IMR-90 (cell line): ENCODE results near the gene HHIPL1. TPM values are rescaled to one million over a fixed set of nuclear protein-coding genes. Genes with fewer than 3 reads are reported as not detected.

Source experiments
- ATAC-seq: fragments of 200-7000 bp; cut with Tn5 transposase; 2 replicates; pipeline ENCODE4 v1.9.1; 2020; ENCODE audit warnings: low read depth, mild to moderate bottlenecking, moderate library complexity
- BruUV-seq: library from RNA; stranded (reverse); fragments of 400-500 nt; replicated peaks from 2 replicates; lab custom pipeline; 2021; lab: Mats Ljungman, UMichigan
- CTCF ChIA-PET: fragments of 300-600 bp; formaldehyde crosslinking; extraction: SDS; loops from one replicate; lab custom pipeline; 2021; ENCODE audit warnings: antibody characterized with exemption; lab: Yijun Ruan, JAX
- POLR2A ChIA-PET: fragments of 300-600 bp; sonication (Branson Sonifier 250); formaldehyde crosslinking; loops from one replicate; lab custom pipeline; 2022; ENCODE audit warnings: antibody characterized with exemption; ENCODE audit not compliant: unreplicated experiment; lab: Charles Lee
- DNase-seq: peaks from one replicate; pipeline ENCODE4 v3.0.0; 2013
- H2AFZ ChIP-seq: replicated peaks from 2 replicates; pipeline ENCODE3; 2013; ENCODE audit warnings: low read length, mild to moderate bottlenecking; ENCODE audit not compliant: poor library complexity
- H2AK5ac ChIP-seq: 2 replicates; pipeline ENCODE4 v1.6.1; 2013; ENCODE audit warnings: low read depth, low read length, inconsistent platforms
- H2AK9ac ChIP-seq: replicated peaks from 2 replicates; pipeline ENCODE3; 2013; ENCODE audit warnings: mild to moderate bottlenecking, low read depth, low read length, moderate library complexity; ENCODE audit not compliant: poor library complexity
- H2BK120ac ChIP-seq: 2 replicates; pipeline ENCODE4 v1.6.1; 2013; ENCODE audit warnings: low read depth, low read length, inconsistent platforms
- H2BK15ac ChIP-seq: 3 replicates; pipeline ENCODE4 v1.6.1; 2013; ENCODE audit warnings: low read depth, low read length, inconsistent platforms
- H2BK20ac ChIP-seq: 2 replicates; pipeline ENCODE4 v1.6.1; 2013; ENCODE audit warnings: low read depth, mild to moderate bottlenecking, inconsistent platforms, low read length, moderate library complexity
- H2BK5ac ChIP-seq: 2 replicates; pipeline ENCODE4 v1.6.1; 2013; ENCODE audit warnings: mild to moderate bottlenecking, low read depth, low read length, inconsistent platforms; ENCODE audit not compliant: poor library complexity, severe bottlenecking
- H3K14ac ChIP-seq: replicated peaks from 2 replicates; pipeline ENCODE4 v1.6.1; 2013; ENCODE audit warnings: low read depth, low read length, inconsistent platforms
- H3K18ac ChIP-seq: 2 replicates; pipeline ENCODE4 v1.6.1; 2013; ENCODE audit warnings: low read depth, low read length, control low read depth
- H3K23ac ChIP-seq: 2 replicates; pipeline ENCODE4 v1.6.1; 2013; ENCODE audit warnings: low read depth, low read length, inconsistent platforms
- H3K27ac ChIP-seq: 2 replicates; pipeline ENCODE4 v1.5.1; 2013; ENCODE audit warnings: mild to moderate bottlenecking, control low read depth, low read length; ENCODE audit not compliant: insufficient read depth
- H3K27me3 ChIP-seq: 2 replicates; pipeline ENCODE4 v1.6.1; 2013; ENCODE audit warnings: low read length; ENCODE audit not compliant: control insufficient read depth, insufficient read depth
- H3K36me3 ChIP-seq: 2 replicates; pipeline ENCODE4 v1.6.1; 2013; ENCODE audit warnings: low read length, mixed read lengths; ENCODE audit not compliant: control insufficient read depth, insufficient read depth
- H3K4ac ChIP-seq: 2 replicates; pipeline ENCODE4 v1.6.1; 2013; ENCODE audit warnings: low read depth, low read length, inconsistent platforms
- H3K4me1 ChIP-seq: 2 replicates; pipeline ENCODE4 v1.6.1; 2013; ENCODE audit warnings: low read length, mixed read lengths; ENCODE audit not compliant: control insufficient read depth, insufficient read depth
- H3K4me2 ChIP-seq: 2 replicates; pipeline ENCODE4 v1.6.1; 2013; ENCODE audit warnings: low read depth, mild to moderate bottlenecking, control low read depth, low read length, moderate library complexity
- H3K4me3 ChIP-seq: 2 replicates; pipeline ENCODE4 v1.5.1; 2013; ENCODE audit warnings: low read depth, mild to moderate bottlenecking, control low read depth, low read length, moderate library complexity; ENCODE audit not compliant: insufficient read depth
- H3K56ac ChIP-seq: 2 replicates; pipeline ENCODE4 v1.6.1; 2013; ENCODE audit warnings: low read length, inconsistent platforms; ENCODE audit not compliant: insufficient read depth; ENCODE audit errors: extremely low read depth
- H3K79me1 ChIP-seq, 2 experiments: 2 replicates each; pipeline ENCODE4 v1.6.1; 2013; ENCODE audit warnings: low read length in 2 of 2, inconsistent platforms in 1 of 2, low read depth in 1 of 2
- H3K9ac ChIP-seq: 2 replicates; pipeline ENCODE4 v1.6.1; 2013; ENCODE audit warnings: low read depth, low read length, control low read depth
- H3K9me1 ChIP-seq: 2 replicates; pipeline ENCODE4 v1.6.1; 2013; ENCODE audit warnings: low read length, inconsistent platforms; ENCODE audit not compliant: insufficient read depth
- H3K9me3 ChIP-seq: 2 replicates; pipeline ENCODE4 v1.6.1; 2013; ENCODE audit warnings: low read length; ENCODE audit not compliant: control insufficient read depth, insufficient read depth
- H4K20me1 ChIP-seq: 2 replicates; pipeline ENCODE4 v1.6.1; 2013; ENCODE audit warnings: low read length, inconsistent platforms; ENCODE audit not compliant: insufficient read depth
- H4K5ac ChIP-seq: 2 replicates; pipeline ENCODE4 v1.6.1; 2013; ENCODE audit warnings: mild to moderate bottlenecking, low read depth, low read length, control low read depth
- H4K8ac ChIP-seq, 2 experiments: 2 replicates each; pipeline ENCODE4 v1.6.1; 2013; ENCODE audit warnings: low read depth in 2 of 2, low read length in 2 of 2, control low read depth in 1 of 2, inconsistent platforms in 1 of 2
- H4K91ac ChIP-seq: 2 replicates; pipeline ENCODE4 v1.6.1; 2013; ENCODE audit warnings: low read depth, low read length, inconsistent platforms; ENCODE audit not compliant: insufficient read depth
- BHLHE40 ChIP-seq: fragments of 150-350 bp; IDR thresholded peaks from 2 replicates; pipeline ENCODE4 v1.6.1; 2016; ENCODE audit warnings: mild to moderate bottlenecking, low read depth, low read length
- CHD1 ChIP-seq: IDR thresholded peaks from 2 replicates; pipeline ENCODE4 v1.6.1; 2012; ENCODE audit warnings: low read depth, low read length, improper control_type of control experiment
- ELK1 ChIP-seq: fragments of 150-350 bp; IDR thresholded peaks from 2 replicates; pipeline ENCODE4 v1.6.1; 2016; ENCODE audit warnings: low read depth, mild to moderate bottlenecking, low read length, moderate library complexity, borderline replicate concordance
- MXI1 ChIP-seq: IDR thresholded peaks from 2 replicates; pipeline ENCODE4 v1.6.1; 2012; ENCODE audit warnings: low read depth, mild to moderate bottlenecking, low read length, moderate library complexity, borderline replicate concordance
- NFE2L2 ChIP-seq: fragments of 150-350 bp; IDR thresholded peaks from 2 replicates; pipeline ENCODE4 v1.6.1; 2016; ENCODE audit warnings: low read depth, mild to moderate bottlenecking, low read length
- POLR2A ChIP-seq: IDR thresholded peaks from 2 replicates; pipeline ENCODE4 v1.6.1; 2012; ENCODE audit warnings: mild to moderate bottlenecking, low read depth, low read length
- RAD21 ChIP-seq: IDR thresholded peaks from 2 replicates; pipeline ENCODE4 v1.6.1; 2012; ENCODE audit warnings: low read length, improper control_type of control experiment
- RCOR1 ChIP-seq: IDR thresholded peaks from 2 replicates; pipeline ENCODE4 v1.6.1; 2012; ENCODE audit warnings: mild to moderate bottlenecking, low read length, improper control_type of control experiment; ENCODE audit not compliant: insufficient replicate concordance
- RFX5 ChIP-seq: IDR thresholded peaks from 2 replicates; pipeline ENCODE4 v1.8.0; 2012; ENCODE audit warnings: low read depth, mild to moderate bottlenecking, low read length, moderate library complexity
- SMC3 ChIP-seq: fragments of 150-350 bp; IDR thresholded peaks from 2 replicates; pipeline ENCODE4 v1.6.1; 2016; ENCODE audit warnings: low read depth, mild to moderate bottlenecking, antibody characterized with exemption, low read length, moderate library complexity
- USF2 ChIP-seq: fragments of 150-350 bp; IDR thresholded peaks from 2 replicates; pipeline ENCODE4 v1.6.1; 2017; ENCODE audit warnings: mild to moderate bottlenecking, antibody characterized with exemption, low read length, low read depth
- WGBS, 2 experiments: methylation state at CpG; one replicate each; pipeline versions ENCODE4 v1.1.5 to v1.1.7; 2013; ENCODE audit warnings: missing lambda C conversion rate in 2 of 2; ENCODE audit not compliant: insufficient read length in 1 of 2; ENCODE audit errors: extremely low coverage in 2 of 2; 5-methylcytosine and 5-hydroxymethylcytosine counted together
- dilution Hi-C: fragments of 300-500 bp; cut with HindIII; formaldehyde crosslinking; loops from one replicate; pipeline ENCODE4 v1.14.3; 2018; ENCODE audit warnings: low sequenced_read_pairs; ENCODE audit not compliant: unreplicated experiment
- in situ Hi-C: fragments of 300-500 bp; cut with MboI; formaldehyde crosslinking; loops from 3 replicates; pipeline ENCODE4 v1.14.3; 2019; ENCODE audit warnings: low sequenced_read_pairs, inconsistent platforms, mixed read lengths
- intact Hi-C: fragments of 100-400 bp; cut with micrococcal nuclease; formaldehyde crosslinking; loops from 2 replicates; pipeline ENCODE4 v1.10.0; 2022
- polyA plus RNA-seq, 3 experiments: library from polyadenylated mRNA; depleted of rRNA; stranded (reverse); fragments of >200 nt; gene quantifications; 2 replicates each; pipeline ENCODE4 v1.2.3, GENCODE V29; 2012; ENCODE audit warnings: low replicate concordance in 1 of 3
- total RNA-seq: library from RNA; depleted of rRNA; stranded (reverse); fragments of >200 nt; gene quantifications from 2 replicates; pipeline ENCODE4 v1.2.3, GENCODE V29; 2012

HHIPL1 gene
- total and polyA plus RNA-seq, 2 of the 4 experiments (the other 2 are of a cell fraction) = 0.65 to 0.72 TPM

- no peak overlapping the region for H4K8ac ChIP-seq
- H4K5ac ChIP-seq = no peak overlapping the region
- TF ChIP-seq CHD1 = no peak
- no peak for TF ChIP-seq NFE2L2
- TF ChIP-seq MXI1 = no peak
- TF ChIP-seq SMC3 = no peak
- TF ChIP-seq RCOR1 = no peak
- TF ChIP-seq BHLHE40 = no peak
- no peak for TF ChIP-seq RAD21
- no peak for TF ChIP-seq ELK1
- TF ChIP-seq RFX5 = no peak
- TF ChIP-seq POLR2A = no peak
- TF ChIP-seq USF2 = no peak
- H3K27ac ChIP-seq = no peak overlapping the region
- H3K79me1 ChIP-seq = no peaks in the 10 kb centered on the region
- H3K9me3 ChIP-seq = peaks cover 8% of the 10 kb centered on the region
- H2AK5ac ChIP-seq = no peak overlapping the region
- H3K36me3 ChIP-seq = no peaks in the 10 kb centered on the region
- WGBS, 2 experiments = 90% methylated on average over 2 of the region's 12 CpGs; no CpG with 5 or more reads in 1 of the 2 experiments
- H3K9ac ChIP-seq = no peak overlapping the region
- ChIA-PET POLR2A (no interaction called here), CTCF (no interaction called here)
- intact Hi-C loops (no loop called here), dilution Hi-C loops (no loop called here), in situ Hi-C loops (no loop called here)
- H3K9me1 ChIP-seq = no peaks in the 10 kb centered on the region
- peak overlapping the region; percentile 27 for H2AFZ ChIP-seq
- no peak overlapping the region for H3K4me3 ChIP-seq
- peaks cover 17% of the 10 kb centered on the region for H3K27me3 ChIP-seq
- no peak overlapping the region for H4K91ac ChIP-seq
- H2AK9ac ChIP-seq = no peak overlapping the region
- H2BK20ac ChIP-seq = no peak overlapping the region
- no peak overlapping the region for H3K4me2 ChIP-seq
- H3K4ac ChIP-seq = no peak overlapping the region
- H3K23ac ChIP-seq = no peak overlapping the region
- no peak overlapping the region for H3K14ac ChIP-seq
- no peaks in the 10 kb centered on the region for H3K4me1 ChIP-seq
- no peak overlapping the region for H3K56ac ChIP-seq
- H2BK5ac ChIP-seq = no peak overlapping the region
- no peaks in the 10 kb centered on the region for H4K20me1 ChIP-seq
- no peak overlapping the region for H2BK120ac ChIP-seq
- H3K18ac ChIP-seq = no peak overlapping the region
- no peak for DNase-seq
- BruUV-seq = no TSS peak
- ATAC-seq = no peak
- no peak overlapping the region for H2BK15ac ChIP-seq
Measured at GRCh38 chr14:99699085-99699760, 54.3 kb downstream of the HHIPL1 start.
